Measurements from ENCODE around the gene CUL3. TPM values are rescaled to one million over a fixed set of nuclear protein-coding genes. Genes with fewer than 3 reads are reported as not detected.
A peak's percentile ranks its signal among the peaks of the same experiment; 100 is the strongest.

CUL3 gene
- total RNA-seq (2016; rRNA removed; fragmentation: Illumina TruSeq; extraction: Trizol) (62.3 and 97.3 TPM in 2 replicates), polyA plus RNA-seq (2011; rRNA removed) (27.3 and 33.2 TPM in 2 replicates), polyA minus RNA-seq (2011; rRNA and poly(A)+ RNA removed; ENCODE audit: low replicate concordance) (24.4 and 24.7 TPM in 2 replicates), Bru-seq, nascent RNA (percentile 96 among the genes with signal in this experiment), BruChase-seq, experiment 1, labeled RNA remaining after a 6-hour chase (percentile 90 among the genes with signal in this experiment), BruChase-seq, experiment 2, labeled RNA remaining after a 2-hour chase (percentile 90 among the genes with signal in this experiment)
- 35.1 and 39.9 TPM in 2 replicates for total RNA-seq (2016; cell fraction: cytosol; rRNA removed; fragmentation: Illumina TruSeq; extraction: Trizol; ENCODE audit: low read depth)
- 64.0 and 93.3 TPM in 2 replicates for total RNA-seq (2016; cell fraction: insoluble cytoplasmic fraction; rRNA removed; fragmentation: Illumina TruSeq; extraction: Trizol)
- total RNA-seq (2016; cell fraction: membrane; rRNA removed; fragmentation: Illumina TruSeq; extraction: Trizol) = 46.5 and 50.3 TPM in 2 replicates
- total RNA-seq (2016; cell fraction: nucleus; rRNA removed; fragmentation: Illumina TruSeq; extraction: Trizol) = 67.7 and 80.9 TPM in 2 replicates
- polyA plus RNA-seq (2011; cell fraction: cytosol; rRNA removed) = 12.3 and 22.5 TPM in 2 replicates
- polyA plus RNA-seq (2011; cell fraction: nucleus; rRNA removed) = 15.4 and 17.4 TPM in 2 replicates
- polyA plus RNA-seq (2012) = 61.7 and 67.8 TPM in 2 replicates
- polyA plus RNA-seq (2016; cell fraction: cytosol; fragmentation: Illumina TruSeq; extraction: Trizol; ENCODE audit: low read depth) = 14.7 and 15.9 TPM in 2 replicates
- polyA plus RNA-seq (2016; cell fraction: insoluble cytoplasmic fraction; fragmentation: Illumina TruSeq; extraction: Trizol; ENCODE audit: low read depth) = 98.0 and 99.0 TPM in 2 replicates
- polyA plus RNA-seq (2016; cell fraction: membrane; fragmentation: Illumina TruSeq; extraction: Trizol; ENCODE audit: low read depth) = 35.4 and 37.2 TPM in 2 replicates
- 70.5 and 77.2 TPM in 2 replicates for polyA plus RNA-seq (2016; cell fraction: nucleus; fragmentation: Illumina TruSeq; extraction: Trizol; ENCODE audit: insufficient read depth, low read depth)
- polyA minus RNA-seq (2011; cell fraction: cytosol; rRNA and poly(A)+ RNA removed) = 32.1 and 40.2 TPM in 2 replicates
- 133 and 141 TPM in 2 replicates for polyA minus RNA-seq (2011; cell fraction: nucleus; rRNA and poly(A)+ RNA removed)
- long read RNA-seq, experiment 1, full-length matches to known transcripts = 1 of 8 reads
- long read RNA-seq, experiment 1, partial matches to known transcripts = 6 of 8 reads
- long read RNA-seq, experiment 1, other reads (novel, unspliced or antisense) = 1 of 8 reads
- long read RNA-seq, experiment 2, full-length matches to known transcripts = 59 of 105 reads
- long read RNA-seq, experiment 2, partial matches to known transcripts = 32 of 105 reads
- long read RNA-seq, experiment 2, other reads (novel, unspliced or antisense) = 14 of 105 reads

DNA sequence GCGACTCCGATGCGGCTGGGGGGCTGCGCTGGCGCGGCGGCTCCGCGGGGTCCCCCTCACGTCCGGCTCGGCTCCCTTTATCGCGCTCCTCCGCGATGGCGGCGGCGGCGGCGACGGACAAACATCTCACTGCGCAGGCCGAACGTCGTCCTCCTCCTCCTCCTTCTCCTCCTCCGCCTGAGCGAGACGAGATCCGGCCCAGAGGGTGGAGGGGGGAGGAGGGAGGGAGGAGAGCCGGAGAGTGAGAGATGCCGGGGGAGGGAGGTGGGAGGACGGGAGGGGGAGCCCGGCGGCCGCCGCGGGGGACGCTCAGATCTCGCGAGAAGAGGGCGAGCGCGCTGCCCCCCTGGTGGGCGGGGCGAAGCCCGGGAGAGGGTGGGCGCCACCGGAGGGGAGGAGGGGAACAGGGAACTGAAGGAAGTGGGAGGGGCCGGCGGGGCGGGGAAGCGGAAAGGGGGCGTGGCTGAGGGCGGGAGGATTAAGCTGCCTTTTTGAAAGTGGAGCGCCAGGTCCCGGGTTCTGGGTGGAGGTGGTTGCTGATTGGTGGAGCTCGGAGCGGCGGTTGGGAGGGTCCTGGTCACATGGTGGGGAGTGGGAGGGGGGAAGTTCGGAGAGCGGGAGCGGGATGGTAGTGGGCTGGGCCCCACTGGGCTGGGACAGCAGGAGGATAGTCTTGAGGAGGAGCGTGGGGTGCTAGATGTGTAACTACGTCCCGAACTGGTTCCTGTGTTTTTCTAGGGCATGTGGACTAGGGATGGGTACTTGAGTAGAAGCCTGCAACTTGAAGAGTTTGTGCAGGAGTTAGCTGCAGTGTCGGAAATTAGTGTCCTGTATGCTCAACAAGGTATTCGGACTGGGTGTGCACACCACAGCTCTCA, at the start of gene CUL3:
Gene CUL3, minus strand, starts transcription at position 153 of the 878 bp plus-strand sequence. CDS start 354 bp downstream, outside the sequence.
- peak; percentile 98 for ATAC-seq
- peaks cover 33% of the 10 kb centered on the region for H3K4me1 ChIP-seq (ENCODE audit: insufficient read depth, low read length)
- intact Hi-C loops (cut with micrococcal nuclease; ENCODE audit: unreplicated experiment) (loop anchor here (5.0 to 10.0 kb wide), 2 partner anchors 98 to 591 kb away; no protein-coding TSS in a partner anchor), in situ Hi-C loops (cut with HindIII; ENCODE audit: extremely low pct_ligation_motif_present, low pct_unique_long_range_greater_than_20kb) (no loop called here)
- BruUV-seq (replicated peaks) = no TSS peak
- CTCF ChIA-PET (ENCODE audit: low intra/inter-chr PET ratio, low total read pairs) = no interaction called here
- peaks cover 39% of the 10 kb centered on the region for H4K20me1 ChIP-seq (ENCODE audit: insufficient read depth, low read length)
- POLR2A ChIA-PET = interaction anchor here (0.6 to 1.6 kb wide), 13 partner anchors 8 to 630 kb away, joined by 3 to 11 read pairs (median 3); no protein-coding TSS in a partner anchor
- DNase-seq (ENCODE audit: low spot score) = peak; percentile 97
- H3K27ac ChIP-seq (ENCODE audit: extremely low read length, insufficient read depth, low read length) = peak within 1 kb of the TSS; percentile 81
- peak within 1 kb of the TSS; percentile 94 for H3K4me2 ChIP-seq (ENCODE audit: low read depth, low read length)
- no peaks in the 10 kb centered on the region; a peak in 1 of 5 replicates for H3K27me3 ChIP-seq (ENCODE audit: control insufficient read depth in 1 of 2, insufficient read depth in 2 of 2, low read length in 2 of 2)
- peak within 1 kb of the TSS; percentile 87 to 92 (median 89) for H3K4me3 ChIP-seq (replicated peaks in 1 of 3; ENCODE audit: insufficient read depth in 1 of 3, low read depth in 2 of 3, low read length in 3 of 3)
- peak within 1 kb of the TSS; percentile 94 for H3K9ac ChIP-seq (ENCODE audit: insufficient read depth, low read depth, low read length)
- H3K36me3 ChIP-seq (replicated peaks in 1 of 2; ENCODE audit: control insufficient read depth in 1 of 2, insufficient read depth in 2 of 2, low read length in 2 of 2) = no peaks in the 10 kb centered on the region; a peak in 2 of 5 replicates
- peak; percentile 79 for FAIRE-seq
- peak within 1 kb of the TSS; percentile 98 for H2AFZ ChIP-seq (ENCODE audit: low read length)
- no peaks in the 10 kb centered on the region for H3K9me3 ChIP-seq (ENCODE audit: low read length)
- WGBS (ENCODE audit: low lambda C conversion rate) = 1% methylated on average over 59 of the region's 68 CpGs
- H3K79me2 ChIP-seq (ENCODE audit: insufficient read depth, low read length) = peaks cover 43% of the 10 kb centered on the region
- peak; percentile 75 for TF ChIP-seq KMT2B (CRISPR knock-in tag; IDR thresholded peaks at IDR 0.05)
- TF ChIP-seq, protein P1, sequence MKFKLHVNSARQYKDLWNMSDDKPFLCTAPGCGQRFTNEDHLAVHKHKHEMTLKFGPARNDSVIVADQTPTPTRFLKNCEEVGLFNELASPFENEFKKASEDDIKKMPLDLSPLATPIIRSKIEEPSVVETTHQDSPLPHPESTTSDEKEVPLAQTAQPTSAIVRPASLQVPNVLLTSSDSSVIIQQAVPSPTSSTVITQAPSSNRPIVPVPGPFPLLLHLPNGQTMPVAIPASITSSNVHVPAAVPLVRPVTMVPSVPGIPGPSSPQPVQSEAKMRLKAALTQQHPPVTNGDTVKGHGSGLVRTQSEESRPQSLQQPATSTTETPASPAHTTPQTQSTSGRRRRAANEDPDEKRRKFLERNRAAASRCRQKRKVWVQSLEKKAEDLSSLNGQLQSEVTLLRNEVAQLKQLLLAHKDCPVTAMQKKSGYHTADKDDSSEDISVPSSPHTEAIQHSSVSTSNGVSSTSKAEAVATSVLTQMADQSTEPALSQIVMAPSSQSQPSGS (CRISPR knock-in tag; IDR thresholded peaks at IDR 0.05) = peak; percentile 14; the same call in 1 of the 2 replicates
- TF ChIP-seq HHEX (CRISPR knock-in tag; IDR thresholded peaks at IDR 0.05) = no peak
- peak; percentile 93 for TF ChIP-seq KLF11 (CRISPR knock-in tag; IDR thresholded peaks at IDR 0.05)
- peak; percentile 79 for TF ChIP-seq ZNF605 (CRISPR knock-in tag; IDR thresholded peaks at IDR 0.05)
- TF ChIP-seq ZFP1 (CRISPR knock-in tag; IDR thresholded peaks at IDR 0.05) = 0 out of 2 replicates have a peak, but pooled peaks have one; percentile 46
- TF ChIP-seq, protein P2, sequence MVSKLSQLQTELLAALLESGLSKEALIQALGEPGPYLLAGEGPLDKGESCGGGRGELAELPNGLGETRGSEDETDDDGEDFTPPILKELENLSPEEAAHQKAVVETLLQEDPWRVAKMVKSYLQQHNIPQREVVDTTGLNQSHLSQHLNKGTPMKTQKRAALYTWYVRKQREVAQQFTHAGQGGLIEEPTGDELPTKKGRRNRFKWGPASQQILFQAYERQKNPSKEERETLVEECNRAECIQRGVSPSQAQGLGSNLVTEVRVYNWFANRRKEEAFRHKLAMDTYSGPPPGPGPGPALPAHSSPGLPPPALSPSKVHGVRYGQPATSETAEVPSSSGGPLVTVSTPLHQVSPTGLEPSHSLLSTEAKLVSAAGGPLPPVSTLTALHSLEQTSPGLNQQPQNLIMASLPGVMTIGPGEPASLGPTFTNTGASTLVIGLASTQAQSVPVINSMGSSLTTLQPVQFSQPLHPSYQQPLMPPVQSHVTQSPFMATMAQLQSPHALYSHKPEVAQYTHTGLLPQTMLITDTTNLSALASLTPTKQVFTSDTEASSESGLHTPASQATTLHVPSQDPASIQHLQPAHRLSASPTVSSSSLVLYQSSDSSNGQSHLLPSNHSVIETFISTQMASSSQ (IDR thresholded peaks at IDR 0.05; ENCODE audit: low read depth) = no peak; the same call in 1 of the 2 replicates
- TF ChIP-seq, protein P2 (CRISPR knock-in tag; IDR thresholded peaks at IDR 0.05; ENCODE audit: borderline replicate concordance) = peak; percentile 36; the same call in 1 of the 2 replicates
- TF ChIP-seq HNF4G (IDR thresholded peaks at IDR 0.05; ENCODE audit: borderline replicate concordance, low read depth, low read length) = no peak
- no peak for TF ChIP-seq HNF4G (CRISPR knock-in tag; IDR thresholded peaks at IDR 0.05; ENCODE audit: borderline replicate concordance, low read depth)
- 0 out of 2 replicates have a peak, but pooled peaks have one; percentile 16 for TF ChIP-seq CBFB (CRISPR knock-in tag; IDR thresholded peaks at IDR 0.05)
